ENCODE measurements around the gene RSPH9.
A peak's percentile ranks its signal among the peaks of the same experiment; 100 is the strongest.

RSPH9 gene

DNA sequence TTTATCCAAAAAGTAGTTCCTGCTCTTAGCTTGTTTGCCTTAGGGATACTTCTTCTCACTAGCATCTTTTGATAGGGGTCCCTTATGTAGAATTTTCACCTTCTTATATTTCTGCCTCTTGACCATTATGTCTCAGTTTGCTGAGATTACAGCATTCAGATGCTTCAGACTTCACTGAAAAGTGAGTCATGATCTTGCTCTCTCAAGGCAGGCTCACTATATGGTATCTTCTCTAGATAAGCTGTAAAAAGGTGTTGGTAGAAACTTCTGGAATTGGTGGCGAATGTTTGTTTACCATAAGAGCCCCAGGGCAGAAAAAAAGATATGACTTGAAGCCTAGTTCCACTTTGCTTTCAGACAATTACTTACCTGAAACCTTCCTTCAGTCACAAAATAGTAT, 35.4 kb upstream of the RSPH9 start:
- TF ChIP-seq, protein P1, sequence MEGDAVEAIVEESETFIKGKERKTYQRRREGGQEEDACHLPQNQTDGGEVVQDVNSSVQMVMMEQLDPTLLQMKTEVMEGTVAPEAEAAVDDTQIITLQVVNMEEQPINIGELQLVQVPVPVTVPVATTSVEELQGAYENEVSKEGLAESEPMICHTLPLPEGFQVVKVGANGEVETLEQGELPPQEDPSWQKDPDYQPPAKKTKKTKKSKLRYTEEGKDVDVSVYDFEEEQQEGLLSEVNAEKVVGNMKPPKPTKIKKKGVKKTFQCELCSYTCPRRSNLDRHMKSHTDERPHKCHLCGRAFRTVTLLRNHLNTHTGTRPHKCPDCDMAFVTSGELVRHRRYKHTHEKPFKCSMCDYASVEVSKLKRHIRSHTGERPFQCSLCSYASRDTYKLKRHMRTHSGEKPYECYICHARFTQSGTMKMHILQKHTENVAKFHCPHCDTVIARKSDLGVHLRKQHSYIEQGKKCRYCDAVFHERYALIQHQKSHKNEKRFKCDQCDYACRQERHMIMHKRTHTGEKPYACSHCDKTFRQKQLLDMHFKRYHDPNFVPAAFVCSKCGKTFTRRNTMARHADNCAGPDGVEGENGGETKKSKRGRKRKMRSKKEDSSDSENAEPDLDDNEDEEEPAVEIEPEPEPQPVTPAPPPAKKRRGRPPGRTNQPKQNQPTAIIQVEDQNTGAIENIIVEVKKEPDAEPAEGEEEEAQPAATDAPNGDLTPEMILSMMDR (IDR thresholded peaks at IDR 0.05; ENCODE audit: low read depth, low read length): no peak
- H3K36me3 ChIP-seq: peaks cover 41% of the 10 kb centered on the region
- no peaks in the 10 kb centered on the region for H3K27me3 ChIP-seq
- H3K4me1 ChIP-seq: peaks cover 5% of the 10 kb centered on the region; the same call in 1 of the 2 replicates
- no peaks in the 10 kb centered on the region for H3K9me3 ChIP-seq
- DNase-seq: no peak
- no peak overlapping the region for H3K4me3 ChIP-seq (ENCODE audit: low read depth, low read length)

DNA sequence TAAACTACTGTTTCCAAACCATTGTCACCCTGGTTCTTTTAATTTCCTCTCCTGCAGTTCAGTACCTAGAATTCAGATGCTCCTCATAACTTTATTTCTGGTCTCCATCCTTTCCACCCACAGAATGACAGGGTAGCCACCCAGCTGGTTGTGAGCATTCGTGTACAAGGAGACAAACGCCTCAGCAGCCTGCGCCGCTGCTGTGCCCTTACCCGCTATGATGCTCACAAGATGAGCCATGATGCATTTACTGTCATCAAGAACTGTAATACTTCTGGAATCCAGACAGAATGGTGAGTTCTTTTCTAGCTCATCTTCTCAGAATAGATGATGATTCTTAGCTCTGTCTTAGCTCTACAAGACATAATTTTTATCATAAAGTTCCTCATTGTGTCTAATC, 34.4 kb upstream of the RSPH9 start:
- Histone ChIP-seq H3K4me3 (ENCODE audit: low read depth, low read length) (no peak overlapping the region), H3K36me3 (peaks cover 42% of the 10 kb centered on the region), H3K27me3 (no peaks in the 10 kb centered on the region), H3K9me3 (no peaks in the 10 kb centered on the region), H3K4me1 (peaks cover 5% of the 10 kb centered on the region; the same call in 1 of the 2 replicates)
- no peak for DNase-seq
- TF ChIP-seq, protein P1 (IDR thresholded peaks at IDR 0.05; ENCODE audit: low read depth, low read length): no peak

DNA sequence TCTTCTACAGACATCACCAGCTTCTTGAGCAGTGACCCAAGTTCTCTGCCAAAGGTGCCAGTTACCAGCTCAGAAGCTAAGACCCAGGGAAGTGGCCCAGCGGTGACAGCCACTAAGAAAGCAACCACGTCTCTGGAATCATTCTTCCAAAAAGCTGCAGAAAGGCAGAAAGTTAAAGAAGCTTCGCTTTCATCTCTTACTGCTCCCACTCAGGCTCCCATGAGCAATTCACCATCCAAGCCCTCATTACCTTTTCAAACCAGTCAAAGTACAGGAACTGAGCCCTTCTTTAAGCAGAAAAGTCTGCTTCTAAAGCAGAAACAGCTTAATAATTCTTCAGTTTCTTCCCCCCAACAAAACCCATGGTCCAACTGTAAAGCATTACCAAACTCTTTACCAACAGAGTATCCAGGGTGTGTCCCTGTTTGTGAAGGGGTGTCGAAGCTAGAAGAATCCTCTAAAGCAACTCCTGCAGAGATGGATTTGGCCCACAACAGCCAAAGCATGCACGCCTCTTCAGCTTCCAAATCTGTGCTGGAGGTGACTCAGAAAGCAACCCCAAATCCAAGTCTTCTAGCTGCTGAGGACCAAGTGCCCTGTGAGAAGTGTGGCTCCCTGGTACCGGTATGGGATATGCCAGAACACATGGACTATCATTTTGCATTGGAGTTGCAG, 31.0 kb upstream of the RSPH9 start:
- no peak for DNase-seq
- no peak overlapping the region for H3K4me3 ChIP-seq (ENCODE audit: low read depth, low read length)
- H3K4me1 ChIP-seq: peaks cover 8% of the 10 kb centered on the region; the same call in 1 of the 2 replicates
- no peaks in the 10 kb centered on the region for H3K27me3 ChIP-seq
- peaks cover 42% of the 10 kb centered on the region for H3K36me3 ChIP-seq
- TF ChIP-seq, protein P1 (IDR thresholded peaks at IDR 0.05; ENCODE audit: low read depth, low read length): no peak
- H3K9me3 ChIP-seq: no peaks in the 10 kb centered on the region

DNA sequence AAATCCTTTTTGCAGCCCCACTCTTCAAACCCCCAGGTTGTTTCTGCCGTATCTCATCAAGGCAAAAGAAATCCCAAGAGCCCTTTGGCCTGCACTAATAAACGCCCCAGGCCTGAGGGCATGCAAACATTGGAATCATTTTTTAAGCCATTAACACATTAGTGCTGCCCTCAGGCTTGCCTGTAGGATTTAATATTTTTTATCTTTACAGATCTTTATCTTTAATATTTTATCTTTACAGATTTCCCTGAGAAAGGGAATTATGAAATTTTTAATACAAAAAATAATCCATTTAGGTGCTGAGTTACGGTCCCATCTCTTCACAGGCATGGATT, 30.5 kb upstream of the RSPH9 start:
- Histone ChIP-seq H3K4me1 (peaks cover 8% of the 10 kb centered on the region; the same call in 1 of the 2 replicates), H3K9me3 (no peaks in the 10 kb centered on the region), H3K27me3 (no peaks in the 10 kb centered on the region), H3K4me3 (ENCODE audit: low read depth, low read length) (no peak overlapping the region), H3K36me3 (peaks cover 42% of the 10 kb centered on the region)
- DNase-seq: peak; percentile 34
- TF ChIP-seq, protein P1 (IDR thresholded peaks at IDR 0.05; ENCODE audit: low read depth, low read length): no peak

DNA sequence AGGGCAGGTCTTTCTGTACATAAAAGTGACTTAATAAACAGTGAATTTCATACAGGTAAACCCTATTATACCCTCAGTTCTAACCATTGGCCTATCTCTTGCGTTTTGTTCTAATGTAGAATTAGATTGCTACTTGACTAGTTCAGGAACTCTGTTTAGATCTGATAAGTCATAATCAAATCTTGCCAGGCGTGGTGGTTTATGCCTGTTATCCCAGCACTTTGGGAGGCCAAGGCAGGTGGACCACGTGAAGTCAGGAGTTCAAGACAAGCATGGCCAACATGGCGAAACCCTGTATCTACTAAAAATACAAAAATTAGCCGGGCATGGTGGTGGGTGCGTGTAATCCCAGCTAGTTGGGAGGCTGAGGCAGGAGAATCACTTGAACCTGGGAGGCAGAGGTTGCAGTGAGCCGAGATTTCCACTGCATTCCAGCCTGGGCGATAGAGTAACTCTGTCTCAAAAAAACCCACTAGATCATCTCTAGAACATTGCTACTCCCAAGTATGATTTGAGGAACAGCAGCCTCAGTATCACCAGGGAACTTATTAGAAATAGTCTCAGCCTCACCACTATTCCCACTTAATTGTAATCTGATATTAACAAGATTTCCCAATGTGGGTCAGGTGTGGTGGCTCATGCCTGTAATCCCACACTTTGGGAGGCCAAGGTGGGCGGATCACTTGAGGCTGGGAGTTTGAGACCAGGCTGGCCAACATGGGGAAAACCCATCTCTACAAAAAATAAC, 27.9 kb upstream of the RSPH9 start:
- Histone ChIP-seq H3K4me3 (ENCODE audit: low read depth, low read length) (no peak overlapping the region), H3K9me3 (no peaks in the 10 kb centered on the region), H3K27me3 (no peaks in the 10 kb centered on the region), H3K4me1 (peaks cover 8% of the 10 kb centered on the region; the same call in 1 of the 2 replicates), H3K36me3 (peaks cover 39% of the 10 kb centered on the region)
- DNase-seq: no peak
- TF ChIP-seq, protein P1 (IDR thresholded peaks at IDR 0.05; ENCODE audit: low read depth, low read length): no peak

All from BE2C (cell line).